Measurements from ENCODE around the gene RNF144B. TPM values are rescaled to one million over a fixed set of nuclear protein-coding genes. Genes with fewer than 3 reads are reported as not detected.

The RNF144B gene
- total RNA-seq, 4 donors from 2014 or later: 1.4 to 14.9 (median 2.4) TPM

DNA sequence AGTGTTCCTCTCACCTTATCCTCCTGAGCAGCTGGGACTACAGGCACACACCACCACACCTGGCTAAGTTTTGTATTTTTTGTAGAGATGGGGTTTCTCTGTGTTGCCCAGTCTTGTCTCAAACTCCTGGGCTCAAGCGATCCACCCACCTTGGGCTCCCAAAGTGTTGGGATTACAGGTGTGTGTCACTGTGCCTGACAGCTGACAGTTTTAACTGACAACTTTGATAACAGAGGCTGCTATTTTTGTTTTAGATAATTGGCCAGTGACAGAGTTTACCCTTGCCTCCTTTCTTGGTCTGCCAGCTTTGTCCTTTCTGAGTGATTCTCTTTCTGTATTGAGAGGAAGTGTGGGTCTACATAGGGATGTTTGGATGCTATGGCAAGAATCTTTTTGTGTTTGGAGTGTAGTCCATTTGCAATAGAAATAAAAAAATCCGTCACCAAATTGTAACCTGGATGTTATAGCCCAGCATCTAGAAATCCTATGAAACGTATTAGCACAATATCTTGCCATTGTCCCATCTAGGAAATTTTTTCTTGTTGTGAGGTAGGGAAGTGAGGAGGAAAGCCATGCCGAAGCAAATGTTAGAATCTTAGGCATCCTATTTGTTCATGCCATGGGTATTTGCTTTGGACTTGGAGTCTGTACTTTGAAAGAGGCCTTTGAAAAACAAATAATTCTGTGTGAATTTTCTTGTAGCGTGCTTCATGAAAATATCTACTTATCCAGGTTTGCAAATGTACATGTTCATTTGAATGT lies 80.8 kb downstream of the RNF144B start:
- H3K9me3 ChIP-seq: no peaks in the 10 kb centered on the region
- H3K36me3 ChIP-seq: peaks cover 0 to 7% (median 0%) of the 10 kb centered on the region in 3 donors
- H3K27ac ChIP-seq: no peak overlapping the region
- H3K4me3 ChIP-seq: no peak overlapping the region
- no peaks in the 10 kb centered on the region for H3K4me1 ChIP-seq
- no peak for DNase-seq
- no peak for TF ChIP-seq POLR2A (IDR thresholded peaks at IDR 0.05)
- TF ChIP-seq, protein P1, sequence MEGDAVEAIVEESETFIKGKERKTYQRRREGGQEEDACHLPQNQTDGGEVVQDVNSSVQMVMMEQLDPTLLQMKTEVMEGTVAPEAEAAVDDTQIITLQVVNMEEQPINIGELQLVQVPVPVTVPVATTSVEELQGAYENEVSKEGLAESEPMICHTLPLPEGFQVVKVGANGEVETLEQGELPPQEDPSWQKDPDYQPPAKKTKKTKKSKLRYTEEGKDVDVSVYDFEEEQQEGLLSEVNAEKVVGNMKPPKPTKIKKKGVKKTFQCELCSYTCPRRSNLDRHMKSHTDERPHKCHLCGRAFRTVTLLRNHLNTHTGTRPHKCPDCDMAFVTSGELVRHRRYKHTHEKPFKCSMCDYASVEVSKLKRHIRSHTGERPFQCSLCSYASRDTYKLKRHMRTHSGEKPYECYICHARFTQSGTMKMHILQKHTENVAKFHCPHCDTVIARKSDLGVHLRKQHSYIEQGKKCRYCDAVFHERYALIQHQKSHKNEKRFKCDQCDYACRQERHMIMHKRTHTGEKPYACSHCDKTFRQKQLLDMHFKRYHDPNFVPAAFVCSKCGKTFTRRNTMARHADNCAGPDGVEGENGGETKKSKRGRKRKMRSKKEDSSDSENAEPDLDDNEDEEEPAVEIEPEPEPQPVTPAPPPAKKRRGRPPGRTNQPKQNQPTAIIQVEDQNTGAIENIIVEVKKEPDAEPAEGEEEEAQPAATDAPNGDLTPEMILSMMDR (IDR thresholded peaks at IDR 0.05): no peak
- no peaks in the 10 kb centered on the region for H3K27me3 ChIP-seq

DNA sequence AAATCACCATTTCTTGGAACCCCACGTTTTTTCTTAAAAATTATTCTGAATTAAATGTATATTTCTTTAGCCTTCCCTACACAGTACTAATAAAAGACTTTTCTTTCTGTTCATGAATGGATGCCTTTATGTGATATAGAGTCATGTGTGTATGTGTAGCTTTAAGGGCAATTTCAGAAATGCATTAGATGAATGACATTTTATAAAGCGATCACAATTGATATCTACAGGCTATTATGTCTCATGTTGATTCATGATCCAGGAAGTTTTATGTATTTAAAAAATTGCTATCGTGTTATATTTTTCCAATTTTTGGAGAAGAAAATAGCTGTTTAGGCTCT lies 81.3 kb downstream of the RNF144B start:
- H3K4me1 ChIP-seq: no peaks in the 10 kb centered on the region
- no peak for DNase-seq
- no peaks in the 10 kb centered on the region for H3K9me3 ChIP-seq
- H3K4me3 ChIP-seq: no peak overlapping the region
- H3K27ac ChIP-seq: no peak overlapping the region
- no peak for TF ChIP-seq POLR2A (IDR thresholded peaks at IDR 0.05)
- TF ChIP-seq, protein P1 (IDR thresholded peaks at IDR 0.05): no peak
- H3K27me3 ChIP-seq: no peaks in the 10 kb centered on the region
- peaks cover 0 to 7% (median 0%) of the 10 kb centered on the region in 3 donors for H3K36me3 ChIP-seq

DNA sequence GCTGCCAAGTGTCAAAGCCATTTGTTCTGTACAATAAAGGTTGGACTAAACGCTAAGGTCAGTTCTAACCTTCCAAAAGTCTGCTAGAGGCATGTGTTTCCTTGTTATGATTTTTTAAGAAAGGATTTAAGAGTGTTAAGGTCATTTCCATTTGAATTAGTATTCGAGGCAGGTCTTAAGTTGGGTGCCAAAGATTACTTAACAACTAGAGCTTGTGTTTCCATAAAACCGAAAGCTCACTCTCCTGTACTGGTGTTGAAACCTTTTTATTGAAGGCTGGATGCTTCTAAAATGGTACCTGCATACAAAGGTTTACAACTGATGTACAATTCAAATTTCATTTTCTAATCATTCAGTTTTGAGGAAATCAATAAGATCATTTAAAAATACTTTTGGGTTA lies 82.4 kb downstream of the RNF144B start:
- H3K27me3 ChIP-seq: no peaks in the 10 kb centered on the region
- H3K27ac ChIP-seq: no peak overlapping the region
- peaks cover 0 to 7% (median 0%) of the 10 kb centered on the region in 3 donors for H3K36me3 ChIP-seq
- TF ChIP-seq, protein P1 (IDR thresholded peaks at IDR 0.05): no peak
- no peak for TF ChIP-seq POLR2A (IDR thresholded peaks at IDR 0.05)
- H3K4me1 ChIP-seq: no peaks in the 10 kb centered on the region
- DNase-seq: no peak
- no peaks in the 10 kb centered on the region for H3K9me3 ChIP-seq
- H3K4me3 ChIP-seq: no peak overlapping the region

DNA sequence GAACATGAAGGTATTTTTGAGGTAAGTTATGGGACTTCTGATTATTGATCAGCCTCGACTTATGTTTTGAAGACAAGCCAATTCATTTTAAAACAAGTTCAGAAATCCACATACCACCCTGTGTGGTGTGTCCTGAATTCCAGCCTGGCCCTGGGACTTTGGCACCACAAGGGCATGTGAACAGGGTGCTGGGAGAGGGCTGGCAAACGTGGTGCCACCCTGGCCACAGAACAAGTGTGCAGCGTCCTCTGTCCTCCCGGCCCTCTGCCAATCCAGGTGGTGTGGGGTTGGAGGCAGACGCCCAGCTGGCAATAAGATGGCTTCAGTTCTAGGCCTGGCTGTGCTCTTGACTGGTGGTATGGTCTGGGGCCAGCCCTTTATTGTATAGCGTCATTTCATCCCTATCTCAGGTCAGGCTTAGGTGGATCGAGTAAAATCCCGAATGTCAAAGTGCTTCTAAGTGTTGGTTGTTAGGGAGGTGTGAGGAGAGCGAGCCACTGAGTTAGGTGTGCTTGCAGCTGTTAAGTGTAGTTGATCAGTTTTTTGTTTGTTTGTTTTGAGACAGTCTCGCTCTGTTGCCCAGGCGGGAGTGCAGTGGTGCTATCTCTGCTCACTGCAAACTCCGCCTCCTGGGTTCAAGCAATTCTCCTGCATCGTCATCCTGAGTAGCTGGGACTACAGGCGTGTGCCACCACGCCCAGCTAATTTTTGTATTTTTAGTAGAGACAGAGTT lies 84.2 kb downstream of the RNF144B start:
- Histone ChIP-seq H3K36me3 (no peaks in the 10 kb centered on the region), H3K4me1 (no peaks in the 10 kb centered on the region), H3K27ac (no peak overlapping the region), H3K4me3 (no peak overlapping the region), H3K9me3 (no peaks in the 10 kb centered on the region), H3K27me3 (no peaks in the 10 kb centered on the region)
- TF ChIP-seq, protein P1 (IDR thresholded peaks at IDR 0.05): no peak
- TF ChIP-seq POLR2A (IDR thresholded peaks at IDR 0.05): no peak
- no peak for DNase-seq

DNA sequence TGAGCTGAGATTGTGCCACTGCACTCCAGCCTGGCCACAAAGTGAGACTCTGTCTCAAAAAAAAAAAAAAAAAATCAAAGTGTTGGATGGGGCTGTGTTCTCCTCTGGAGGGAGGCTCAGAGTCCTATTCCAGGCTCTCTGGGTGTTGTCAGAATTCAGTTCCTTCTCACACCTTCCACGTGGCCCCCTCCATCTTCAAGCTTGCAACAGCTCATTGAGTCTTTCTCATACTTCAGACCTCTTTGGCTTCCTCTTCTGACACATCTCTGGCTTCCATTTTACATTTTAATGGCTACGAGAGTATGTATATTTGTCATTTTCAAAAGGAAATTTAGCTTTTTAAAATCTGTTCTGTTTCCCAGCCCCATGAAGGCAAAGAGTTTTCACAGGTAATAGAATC lies 85.8 kb downstream of the RNF144B start:
- H3K27me3 ChIP-seq: no peaks in the 10 kb centered on the region
- H3K4me3 ChIP-seq: no peak overlapping the region
- TF ChIP-seq POLR2A (IDR thresholded peaks at IDR 0.05): no peak
- TF ChIP-seq, protein P1 (IDR thresholded peaks at IDR 0.05): no peak
- H3K9me3 ChIP-seq: no peaks in the 10 kb centered on the region
- DNase-seq: no peak
- H3K27ac ChIP-seq: no peak overlapping the region
- H3K4me1 ChIP-seq: no peaks in the 10 kb centered on the region
- H3K36me3 ChIP-seq: no peaks in the 10 kb centered on the region
